Liver (tissue), 9 donors: Measurements from ENCODE around the gene NR4A2. TPM values are rescaled to one million over a fixed set of nuclear protein-coding genes. Genes with fewer than 3 reads are reported as not detected.
A peak's percentile ranks its signal among the peaks of the same experiment; 100 is the strongest.

Experiments used
- DNase-seq: peaks from one replicate; pipeline ENCODE4 v3.0.0-alpha.2; 2017; ENCODE audit warnings: low spot score
- H3K27ac ChIP-seq, 2 donors: one replicate each; pipeline ENCODE4 v1.7.0; 2013; ENCODE audit warnings: inconsistent platforms in 2 of 2, low read length in 2 of 2, control low read depth in 1 of 2, low read depth in 1 of 2, mild to moderate bottlenecking in 1 of 2
- H3K27me3 ChIP-seq, 4 donors: one replicate each; pipeline versions ENCODE4 v1.6.1 to v1.7.0; 2013; ENCODE audit warnings: low read length in 3 of 4, inconsistent platforms in 1 of 4, mild to moderate bottlenecking in 1 of 4, moderate library complexity in 1 of 4; ENCODE audit not compliant: control insufficient read depth in 4 of 4, insufficient read depth in 4 of 4
- H3K36me3 ChIP-seq, 4 donors: one replicate each; pipeline versions ENCODE4 v1.6.1 to v1.7.0; 2013; ENCODE audit warnings: low read length in 3 of 4, mild to moderate bottlenecking in 3 of 4, low read depth in 1 of 4, moderate library complexity in 1 of 4; ENCODE audit not compliant: control insufficient read depth in 4 of 4, insufficient read depth in 3 of 4
- H3K4me1 ChIP-seq, 4 donors: one replicate each; pipeline versions ENCODE4 v1.6.1 to v1.7.0; 2013; ENCODE audit warnings: low read length in 3 of 4, mild to moderate bottlenecking in 3 of 4, moderate library complexity in 1 of 4; ENCODE audit not compliant: control insufficient read depth in 4 of 4, insufficient read depth in 4 of 4
- H3K4me3 ChIP-seq, 3 donors: one replicate each; pipeline versions ENCODE4 v1.6.1 to v1.7.0; 2013; ENCODE audit warnings: low read length in 3 of 3, control low read depth in 1 of 3, low read depth in 1 of 3, mild to moderate bottlenecking in 1 of 3
- H3K9ac ChIP-seq, 2 donors: one replicate each; pipeline ENCODE4 v1.7.0; 2013; ENCODE audit warnings: low read length in 2 of 2, mild to moderate bottlenecking in 2 of 2, moderate library complexity in 2 of 2, control low read depth in 1 of 2, low read depth in 1 of 2
- H3K9me3 ChIP-seq, 4 donors: one replicate each; pipeline versions ENCODE4 v1.6.1 to v1.7.0; 2013; ENCODE audit warnings: low read length in 3 of 4; ENCODE audit not compliant: control insufficient read depth in 4 of 4
- FOXA1 ChIP-seq: IDR thresholded peaks from 2 replicates; pipeline ENCODE4 v1.6.1; 2016; ENCODE audit warnings: antibody characterized with exemption
- FOXA2 ChIP-seq: IDR thresholded peaks from 2 replicates; pipeline ENCODE4 v1.6.1; 2016; ENCODE audit warnings: antibody characterized with exemption
- GABPA ChIP-seq, 2 donors: IDR thresholded peaks in 1 of 2; conservative IDR thresholded peaks in 1 of 2; 2 replicates each; pipeline ENCODE4 v1.6.1; 2016; ENCODE audit warnings: antibody characterized with exemption in 2 of 2, mild to moderate bottlenecking in 1 of 2, moderate library complexity in 1 of 2
- HNF4A ChIP-seq, 2 donors: conservative IDR thresholded peaks; 2 replicates each; pipeline ENCODE4 v1.6.1; 2016; ENCODE audit warnings: antibody characterized with exemption in 2 of 2, mild to moderate bottlenecking in 2 of 2
- WGBS: extraction: QIAGEN DNeasy Blood & Tissue Kit; methylation state at CpG from one replicate; pipeline ENCODE4 v1.1.7; 2013; 5-methylcytosine and 5-hydroxymethylcytosine counted together
- polyA plus RNA-seq, 2 donors: library from polyadenylated mRNA; stranded (reverse) in 1 of 2; unstranded in 1 of 2; fragments of 200-250 nt in 1 of 2; fragments of >200 nt in 1 of 2; fragmentation: Nextera tagmentation in 1 of 2; extraction: Ambion mirVana in 1 of 2; gene quantifications; one replicate each; pipeline versions ENCODE4 v1.2.1 to v1.2.3, GENCODE V29; 2013 to 2015
- total RNA-seq, 2 donors: library from RNA; depleted of rRNA; stranded (reverse); fragments of >200 nt; gene quantifications; one replicate each; pipeline ENCODE4 v1.2.3, GENCODE V29; 2014
- TF ChIP-seq, protein P1 (sequence below): IDR thresholded peaks from 2 replicates; pipeline ENCODE4 v1.6.1; 2016; ENCODE audit warnings: antibody characterized with exemption
- TF ChIP-seq, protein P2 (sequence below): fragments of 150-350 bp; IDR thresholded peaks from 2 replicates; pipeline ENCODE4 v1.5.1; 2017; ENCODE audit warnings: improper control_type of control experiment, low read depth, low read length; ENCODE audit not compliant: missing input control
- TF ChIP-seq, protein P3 (sequence below): IDR thresholded peaks from 2 replicates; pipeline ENCODE4 v1.6.1; 2016; ENCODE audit warnings: antibody characterized with exemption
- TF ChIP-seq, protein P4 (sequence below): IDR thresholded peaks from 2 replicates; pipeline ENCODE4 v1.6.1; 2016; ENCODE audit warnings: antibody characterized with exemption, mild to moderate bottlenecking
- donor health status: healthy.
- donor health status: healthy.
- donor health status: healthy.
- donor health status: healthy.
- donor health status: healthy.

Gene NR4A2
- total and polyA plus RNA-seq, 4 donors, result 0.08 to 0.96 (median 0.25) TPM

DNA sequence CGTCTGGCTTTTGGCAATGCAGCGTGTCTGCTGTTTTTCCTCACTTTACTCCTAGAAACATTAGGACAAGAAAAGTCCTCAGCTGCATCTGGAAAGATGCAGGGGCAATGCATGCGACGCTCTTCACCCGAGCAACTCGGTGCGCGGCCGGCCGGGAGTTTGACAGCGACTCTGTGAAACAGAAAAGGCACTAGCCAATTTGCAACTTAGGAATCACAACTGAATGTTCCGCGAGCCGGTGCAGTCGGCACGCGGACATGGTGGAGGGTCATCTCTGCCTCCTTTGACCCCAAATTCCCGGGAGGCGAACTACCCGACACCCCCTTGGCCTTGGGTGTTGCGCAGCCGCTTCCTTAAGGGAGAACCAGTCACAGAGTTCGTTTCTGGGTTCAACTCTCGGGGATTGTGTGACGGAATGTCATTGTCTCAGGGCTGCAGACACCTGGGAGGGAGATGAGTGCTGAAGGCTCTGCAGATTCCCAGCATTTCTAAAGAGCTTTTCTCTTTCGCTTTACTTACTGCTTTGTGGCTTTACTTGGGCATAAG lies 9.8 kb downstream of the NR4A2 start:
- H3K4me3 ChIP-seq, result no peak overlapping the region
- H3K9ac ChIP-seq, result no peak overlapping the region
- H3K27ac ChIP-seq, result no peak overlapping the region
- WGBS, result 23% methylated on average over 26 of the region's 26 CpGs
- TF ChIP-seq FOXA1 (no peak), GABPA (IDR thresholded peaks at IDR 0.05 in 1 of 2, conservative IDR thresholded peaks at IDR 0.05 in 1 of 2) (no peak), FOXA2 (no peak), HNF4A (conservative IDR thresholded peaks at IDR 0.05) (no peak)
- TF ChIP-seq, protein P1, sequence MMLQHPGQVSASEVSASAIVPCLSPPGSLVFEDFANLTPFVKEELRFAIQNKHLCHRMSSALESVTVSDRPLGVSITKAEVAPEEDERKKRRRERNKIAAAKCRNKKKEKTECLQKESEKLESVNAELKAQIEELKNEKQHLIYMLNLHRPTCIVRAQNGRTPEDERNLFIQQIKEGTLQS, result no peak
- TF ChIP-seq, protein P2, sequence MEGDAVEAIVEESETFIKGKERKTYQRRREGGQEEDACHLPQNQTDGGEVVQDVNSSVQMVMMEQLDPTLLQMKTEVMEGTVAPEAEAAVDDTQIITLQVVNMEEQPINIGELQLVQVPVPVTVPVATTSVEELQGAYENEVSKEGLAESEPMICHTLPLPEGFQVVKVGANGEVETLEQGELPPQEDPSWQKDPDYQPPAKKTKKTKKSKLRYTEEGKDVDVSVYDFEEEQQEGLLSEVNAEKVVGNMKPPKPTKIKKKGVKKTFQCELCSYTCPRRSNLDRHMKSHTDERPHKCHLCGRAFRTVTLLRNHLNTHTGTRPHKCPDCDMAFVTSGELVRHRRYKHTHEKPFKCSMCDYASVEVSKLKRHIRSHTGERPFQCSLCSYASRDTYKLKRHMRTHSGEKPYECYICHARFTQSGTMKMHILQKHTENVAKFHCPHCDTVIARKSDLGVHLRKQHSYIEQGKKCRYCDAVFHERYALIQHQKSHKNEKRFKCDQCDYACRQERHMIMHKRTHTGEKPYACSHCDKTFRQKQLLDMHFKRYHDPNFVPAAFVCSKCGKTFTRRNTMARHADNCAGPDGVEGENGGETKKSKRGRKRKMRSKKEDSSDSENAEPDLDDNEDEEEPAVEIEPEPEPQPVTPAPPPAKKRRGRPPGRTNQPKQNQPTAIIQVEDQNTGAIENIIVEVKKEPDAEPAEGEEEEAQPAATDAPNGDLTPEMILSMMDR, result no peak
- TF ChIP-seq, protein P3, sequence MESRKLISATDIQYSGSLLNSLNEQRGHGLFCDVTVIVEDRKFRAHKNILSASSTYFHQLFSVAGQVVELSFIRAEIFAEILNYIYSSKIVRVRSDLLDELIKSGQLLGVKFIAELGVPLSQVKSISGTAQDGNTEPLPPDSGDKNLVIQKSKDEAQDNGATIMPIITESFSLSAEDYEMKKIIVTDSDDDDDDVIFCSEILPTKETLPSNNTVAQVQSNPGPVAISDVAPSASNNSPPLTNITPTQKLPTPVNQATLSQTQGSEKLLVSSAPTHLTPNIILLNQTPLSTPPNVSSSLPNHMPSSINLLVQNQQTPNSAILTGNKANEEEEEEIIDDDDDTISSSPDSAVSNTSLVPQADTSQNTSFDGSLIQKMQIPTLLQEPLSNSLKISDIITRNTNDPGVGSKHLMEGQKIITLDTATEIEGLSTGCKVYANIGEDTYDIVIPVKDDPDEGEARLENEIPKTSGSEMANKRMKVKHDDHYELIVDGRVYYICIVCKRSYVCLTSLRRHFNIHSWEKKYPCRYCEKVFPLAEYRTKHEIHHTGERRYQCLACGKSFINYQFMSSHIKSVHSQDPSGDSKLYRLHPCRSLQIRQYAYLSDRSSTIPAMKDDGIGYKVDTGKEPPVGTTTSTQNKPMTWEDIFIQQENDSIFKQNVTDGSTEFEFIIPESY, result no peak
- TF ChIP-seq, protein P4, sequence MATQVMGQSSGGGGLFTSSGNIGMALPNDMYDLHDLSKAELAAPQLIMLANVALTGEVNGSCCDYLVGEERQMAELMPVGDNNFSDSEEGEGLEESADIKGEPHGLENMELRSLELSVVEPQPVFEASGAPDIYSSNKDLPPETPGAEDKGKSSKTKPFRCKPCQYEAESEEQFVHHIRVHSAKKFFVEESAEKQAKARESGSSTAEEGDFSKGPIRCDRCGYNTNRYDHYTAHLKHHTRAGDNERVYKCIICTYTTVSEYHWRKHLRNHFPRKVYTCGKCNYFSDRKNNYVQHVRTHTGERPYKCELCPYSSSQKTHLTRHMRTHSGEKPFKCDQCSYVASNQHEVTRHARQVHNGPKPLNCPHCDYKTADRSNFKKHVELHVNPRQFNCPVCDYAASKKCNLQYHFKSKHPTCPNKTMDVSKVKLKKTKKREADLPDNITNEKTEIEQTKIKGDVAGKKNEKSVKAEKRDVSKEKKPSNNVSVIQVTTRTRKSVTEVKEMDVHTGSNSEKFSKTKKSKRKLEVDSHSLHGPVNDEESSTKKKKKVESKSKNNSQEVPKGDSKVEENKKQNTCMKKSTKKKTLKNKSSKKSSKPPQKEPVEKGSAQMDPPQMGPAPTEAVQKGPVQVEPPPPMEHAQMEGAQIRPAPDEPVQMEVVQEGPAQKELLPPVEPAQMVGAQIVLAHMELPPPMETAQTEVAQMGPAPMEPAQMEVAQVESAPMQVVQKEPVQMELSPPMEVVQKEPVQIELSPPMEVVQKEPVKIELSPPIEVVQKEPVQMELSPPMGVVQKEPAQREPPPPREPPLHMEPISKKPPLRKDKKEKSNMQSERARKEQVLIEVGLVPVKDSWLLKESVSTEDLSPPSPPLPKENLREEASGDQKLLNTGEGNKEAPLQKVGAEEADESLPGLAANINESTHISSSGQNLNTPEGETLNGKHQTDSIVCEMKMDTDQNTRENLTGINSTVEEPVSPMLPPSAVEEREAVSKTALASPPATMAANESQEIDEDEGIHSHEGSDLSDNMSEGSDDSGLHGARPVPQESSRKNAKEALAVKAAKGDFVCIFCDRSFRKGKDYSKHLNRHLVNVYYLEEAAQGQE, result no peak
- H3K9me3 ChIP-seq, result peaks cover 0 to 7% (median 2%) of the 10 kb centered on the region in 4 donors
- peaks cover 10 to 31% (median 26%) of the 10 kb centered on the region in 4 donors for H3K4me1 ChIP-seq
- peaks cover 0 to 24% (median 2%) of the 10 kb centered on the region in 4 donors for H3K36me3 ChIP-seq
- H3K27me3 ChIP-seq, result peaks cover 0 to 4% (median 0%) of the 10 kb centered on the region in 4 donors
- no peak for DNase-seq

DNA sequence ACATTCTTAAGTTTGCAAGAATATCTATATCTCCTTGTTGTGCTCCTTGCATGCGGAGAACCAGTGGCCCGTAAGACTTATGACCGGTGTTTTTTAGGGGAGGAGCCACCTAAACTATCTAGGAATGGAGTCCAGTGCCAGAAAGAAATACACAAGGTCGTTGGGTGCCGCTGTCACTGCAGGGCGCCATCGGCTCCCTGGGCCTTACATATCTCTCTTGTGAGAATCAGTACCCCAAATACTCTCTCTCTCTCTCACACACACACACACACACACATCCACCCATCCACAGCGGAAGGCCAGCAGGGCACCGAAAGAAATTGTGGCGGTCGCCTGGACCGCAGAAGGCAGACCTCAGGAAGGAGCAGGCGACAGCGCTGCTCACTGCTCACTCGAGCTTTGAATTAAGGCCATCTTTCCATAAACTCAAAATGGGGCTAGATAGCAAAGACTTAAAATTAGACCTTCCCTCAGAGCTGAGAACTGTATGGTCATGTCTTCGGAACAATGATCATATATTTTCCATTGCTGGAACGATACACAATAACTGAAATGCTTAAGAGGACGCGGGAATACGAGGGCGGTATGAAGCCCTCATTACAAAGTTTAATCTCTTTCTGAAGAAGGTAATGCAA lies 10.4 kb downstream of the NR4A2 start:
- Histone ChIP-seq H3K27ac (no peak overlapping the region), H3K27me3 (peaks cover 0 to 4% (median 0%) of the 10 kb centered on the region in 4 donors), H3K4me1 (peaks cover 10 to 31% (median 26%) of the 10 kb centered on the region in 4 donors), H3K36me3 (peaks cover 0 to 19% (median 2%) of the 10 kb centered on the region in 4 donors), H3K9me3 (peaks cover 0 to 7% (median 2%) of the 10 kb centered on the region in 4 donors), H3K9ac (no peak overlapping the region), H3K4me3 (peak overlapping the region in 1 of 3 donors; percentile 45)
- WGBS, result 13% methylated on average over 21 of the region's 21 CpGs
- no peak for TF ChIP-seq FOXA2
- no peak for DNase-seq
